ENCODE data around the gene PTF1A.

Gene PTF1A

GRCh38 chr10:23187155-23187554, 5.0 kb upstream of the PTF1A start:
- TF ChIP-seq, protein P1, sequence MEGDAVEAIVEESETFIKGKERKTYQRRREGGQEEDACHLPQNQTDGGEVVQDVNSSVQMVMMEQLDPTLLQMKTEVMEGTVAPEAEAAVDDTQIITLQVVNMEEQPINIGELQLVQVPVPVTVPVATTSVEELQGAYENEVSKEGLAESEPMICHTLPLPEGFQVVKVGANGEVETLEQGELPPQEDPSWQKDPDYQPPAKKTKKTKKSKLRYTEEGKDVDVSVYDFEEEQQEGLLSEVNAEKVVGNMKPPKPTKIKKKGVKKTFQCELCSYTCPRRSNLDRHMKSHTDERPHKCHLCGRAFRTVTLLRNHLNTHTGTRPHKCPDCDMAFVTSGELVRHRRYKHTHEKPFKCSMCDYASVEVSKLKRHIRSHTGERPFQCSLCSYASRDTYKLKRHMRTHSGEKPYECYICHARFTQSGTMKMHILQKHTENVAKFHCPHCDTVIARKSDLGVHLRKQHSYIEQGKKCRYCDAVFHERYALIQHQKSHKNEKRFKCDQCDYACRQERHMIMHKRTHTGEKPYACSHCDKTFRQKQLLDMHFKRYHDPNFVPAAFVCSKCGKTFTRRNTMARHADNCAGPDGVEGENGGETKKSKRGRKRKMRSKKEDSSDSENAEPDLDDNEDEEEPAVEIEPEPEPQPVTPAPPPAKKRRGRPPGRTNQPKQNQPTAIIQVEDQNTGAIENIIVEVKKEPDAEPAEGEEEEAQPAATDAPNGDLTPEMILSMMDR (IDR thresholded peaks at IDR 0.05; ENCODE audit: low read depth, low read length) = no peak
- no peak for TF ChIP-seq EZH2phosphoT487 (IDR thresholded peaks at IDR 0.05; ENCODE audit: low read depth)
- Histone ChIP-seq H3K27me3 (ENCODE audit: low read depth, low read length) (no peaks in the 10 kb centered on the region), H4K20me1 (ENCODE audit: insufficient read depth, low read length) (no peaks in the 10 kb centered on the region), H3K36me3 (replicated peaks; ENCODE audit: low read depth, low read length) (no peaks in the 10 kb centered on the region), H3K27ac (ENCODE audit: low read length) (no peak overlapping the region), H3K9me3 (ENCODE audit: insufficient read depth, low read length) (no peaks in the 10 kb centered on the region), H3K4me3 (ENCODE audit: low read length) (no peak overlapping the region), H3K4me1 (ENCODE audit: low read length) (no peaks in the 10 kb centered on the region), H3K79me2 (ENCODE audit: low read length) (no peaks in the 10 kb centered on the region), H2AFZ (ENCODE audit: low read depth, low read length) (no peak overlapping the region), H3K9ac (ENCODE audit: low read length) (no peak overlapping the region), H3K4me2 (ENCODE audit: low read length) (no peak overlapping the region)

DNA sequence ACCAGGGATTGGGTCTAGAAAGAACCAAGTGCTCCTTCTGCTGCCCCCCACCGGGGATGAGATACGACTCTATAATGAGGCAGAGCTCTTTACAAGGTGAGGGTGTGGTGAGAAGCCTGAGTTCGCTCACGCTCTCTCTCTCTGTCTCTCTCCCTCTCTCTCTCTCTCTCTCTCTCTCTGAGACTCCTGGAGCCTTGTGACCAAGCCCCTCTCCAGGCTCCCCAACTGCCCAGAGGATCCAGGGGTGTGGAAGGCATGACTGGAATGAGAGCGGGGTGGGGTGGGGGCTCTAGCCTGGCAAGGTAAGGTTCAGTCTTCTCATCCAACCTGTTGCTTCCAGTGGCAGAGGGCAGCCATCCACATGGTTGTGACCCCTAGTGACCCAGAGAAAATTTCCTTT, 3.1 kb upstream of the PTF1A start:
- no peaks in the 10 kb centered on the region for H3K27me3 ChIP-seq (ENCODE audit: low read depth, low read length)
- TF ChIP-seq EZH2phosphoT487 (IDR thresholded peaks at IDR 0.05; ENCODE audit: low read depth) = no peak
- TF ChIP-seq, protein P1 (IDR thresholded peaks at IDR 0.05; ENCODE audit: low read depth, low read length) = no peak
- H3K79me2 ChIP-seq (ENCODE audit: low read length) = no peaks in the 10 kb centered on the region
- H3K36me3 ChIP-seq (replicated peaks; ENCODE audit: low read depth, low read length) = no peaks in the 10 kb centered on the region
- no peak overlapping the region for H3K9ac ChIP-seq (ENCODE audit: low read length)
- H3K4me1 ChIP-seq (ENCODE audit: low read length) = no peaks in the 10 kb centered on the region
- H3K27ac ChIP-seq (ENCODE audit: low read length) = no peak overlapping the region
- H3K4me2 ChIP-seq (ENCODE audit: low read length) = no peak overlapping the region
- no peaks in the 10 kb centered on the region for H4K20me1 ChIP-seq (ENCODE audit: insufficient read depth, low read length)
- no peak overlapping the region for H2AFZ ChIP-seq (ENCODE audit: low read depth, low read length)
- H3K4me3 ChIP-seq (ENCODE audit: low read length) = no peak overlapping the region
- no peaks in the 10 kb centered on the region for H3K9me3 ChIP-seq (ENCODE audit: insufficient read depth, low read length)

GRCh38 chr10:23190872-23191763, 994 bp upstream of the PTF1A start:
- Histone ChIP-seq H4K20me1 (ENCODE audit: insufficient read depth, low read length) (no peaks in the 10 kb centered on the region), H3K4me2 (ENCODE audit: low read length) (no peak overlapping the region), H2AFZ (ENCODE audit: low read depth, low read length) (no peak overlapping the region), H3K27ac (ENCODE audit: low read length) (no peak overlapping the region), H3K27me3 (ENCODE audit: low read depth, low read length) (no peaks in the 10 kb centered on the region), H3K36me3 (replicated peaks; ENCODE audit: low read depth, low read length) (no peaks in the 10 kb centered on the region), H3K4me1 (ENCODE audit: low read length) (no peaks in the 10 kb centered on the region), H3K4me3 (ENCODE audit: low read length) (no peak overlapping the region), H3K9ac (ENCODE audit: low read length) (no peak overlapping the region), H3K79me2 (ENCODE audit: low read length) (no peaks in the 10 kb centered on the region), H3K9me3 (ENCODE audit: insufficient read depth, low read length) (no peaks in the 10 kb centered on the region)
- TF ChIP-seq, protein P1 (IDR thresholded peaks at IDR 0.05; ENCODE audit: low read depth, low read length) = no peak
- TF ChIP-seq EZH2phosphoT487 (IDR thresholded peaks at IDR 0.05; ENCODE audit: low read depth) = no peak

- no peaks in the 10 kb centered on the region for H3K36me3 ChIP-seq (replicated peaks; ENCODE audit: low read depth, low read length)
- no peak overlapping the region for H2AFZ ChIP-seq (ENCODE audit: low read depth, low read length)
- no peaks in the 10 kb centered on the region for H3K4me1 ChIP-seq (ENCODE audit: low read length)
- no peaks in the 10 kb centered on the region for H3K27me3 ChIP-seq (ENCODE audit: low read depth, low read length)
- H4K20me1 ChIP-seq (ENCODE audit: insufficient read depth, low read length) = no peaks in the 10 kb centered on the region
- H3K4me3 ChIP-seq (ENCODE audit: low read length) = no peak overlapping the region
- H3K4me2 ChIP-seq (ENCODE audit: low read length) = no peak overlapping the region
- H3K27ac ChIP-seq (ENCODE audit: low read length) = no peak overlapping the region
- H3K9ac ChIP-seq (ENCODE audit: low read length) = no peak overlapping the region
- TF ChIP-seq EZH2phosphoT487 (IDR thresholded peaks at IDR 0.05; ENCODE audit: low read depth) = no peak
- TF ChIP-seq, protein P1 (IDR thresholded peaks at IDR 0.05; ENCODE audit: low read depth, low read length) = no peak
- no peaks in the 10 kb centered on the region for H3K79me2 ChIP-seq (ENCODE audit: low read length)
- H3K9me3 ChIP-seq (ENCODE audit: insufficient read depth, low read length) = no peaks in the 10 kb centered on the region
These were observed 761 bp downstream of the PTF1A start for GRCh38 chr10:23192712-23193434.
